Subcutaneous adipose tissue (tissue), 4 donors: ENCODE measurements around the gene HIPK2. TPM values are rescaled to one million over a fixed set of nuclear protein-coding genes. Genes with fewer than 3 reads are reported as not detected.

Source experiments
- total RNA-seq, 4 donors: library from RNA; depleted of rRNA; stranded (reverse); fragments of >200 nt; gene quantifications; one replicate each; pipeline ENCODE4 v1.1.0, GENCODE V29; 2016
- TF ChIP-seq, protein P1 (sequence below): fragments of 450-650 bp; IDR thresholded peaks from one replicate; pipeline ENCODE4 v1.5.1; 2016; ENCODE audit warnings: low read depth, mild to moderate bottlenecking, control low read depth, antibody characterized with exemption, moderate library complexity

HIPK2 gene
- total RNA-seq, 4 donors from 2014 or later: 30.4 to 89.8 (median 60.9) TPM

DNA sequence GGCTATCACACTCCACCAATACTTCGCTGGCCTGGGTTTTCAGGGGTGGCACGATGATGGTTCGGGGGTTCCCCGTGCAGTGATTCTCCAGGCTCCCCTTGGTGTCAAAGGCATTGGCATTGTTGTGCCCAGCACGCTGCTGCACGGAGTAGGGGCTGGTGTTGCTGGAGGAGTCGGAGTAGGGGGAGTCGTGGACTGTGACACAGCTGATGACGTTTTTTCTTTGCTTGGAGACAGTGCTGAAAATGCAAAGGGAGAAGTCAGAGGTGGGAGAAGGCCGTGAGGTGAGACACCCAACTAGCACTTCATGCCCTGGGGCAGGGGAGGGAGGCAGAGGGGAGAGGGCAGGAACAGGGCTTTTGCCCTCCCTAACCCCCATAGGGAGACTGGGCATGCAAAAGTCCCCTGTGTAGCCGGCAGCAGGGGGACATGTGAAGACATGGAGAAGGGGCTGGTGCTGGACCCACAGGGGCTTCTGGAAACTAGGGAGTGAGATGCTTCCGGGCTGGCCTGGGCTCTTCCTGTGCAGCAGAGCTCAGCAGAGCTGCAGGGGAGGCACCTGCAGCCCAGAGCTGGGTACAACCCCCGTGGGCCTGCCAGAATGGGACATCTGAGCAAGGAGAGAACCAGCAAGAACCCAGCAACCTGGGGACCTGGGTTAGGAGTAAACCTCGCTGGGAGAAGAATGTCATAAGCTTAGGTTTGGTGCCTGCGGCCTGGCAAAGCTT lies 193.8 kb downstream of the HIPK2 start:
- TF ChIP-seq, protein P1, sequence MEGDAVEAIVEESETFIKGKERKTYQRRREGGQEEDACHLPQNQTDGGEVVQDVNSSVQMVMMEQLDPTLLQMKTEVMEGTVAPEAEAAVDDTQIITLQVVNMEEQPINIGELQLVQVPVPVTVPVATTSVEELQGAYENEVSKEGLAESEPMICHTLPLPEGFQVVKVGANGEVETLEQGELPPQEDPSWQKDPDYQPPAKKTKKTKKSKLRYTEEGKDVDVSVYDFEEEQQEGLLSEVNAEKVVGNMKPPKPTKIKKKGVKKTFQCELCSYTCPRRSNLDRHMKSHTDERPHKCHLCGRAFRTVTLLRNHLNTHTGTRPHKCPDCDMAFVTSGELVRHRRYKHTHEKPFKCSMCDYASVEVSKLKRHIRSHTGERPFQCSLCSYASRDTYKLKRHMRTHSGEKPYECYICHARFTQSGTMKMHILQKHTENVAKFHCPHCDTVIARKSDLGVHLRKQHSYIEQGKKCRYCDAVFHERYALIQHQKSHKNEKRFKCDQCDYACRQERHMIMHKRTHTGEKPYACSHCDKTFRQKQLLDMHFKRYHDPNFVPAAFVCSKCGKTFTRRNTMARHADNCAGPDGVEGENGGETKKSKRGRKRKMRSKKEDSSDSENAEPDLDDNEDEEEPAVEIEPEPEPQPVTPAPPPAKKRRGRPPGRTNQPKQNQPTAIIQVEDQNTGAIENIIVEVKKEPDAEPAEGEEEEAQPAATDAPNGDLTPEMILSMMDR: no peak

DNA sequence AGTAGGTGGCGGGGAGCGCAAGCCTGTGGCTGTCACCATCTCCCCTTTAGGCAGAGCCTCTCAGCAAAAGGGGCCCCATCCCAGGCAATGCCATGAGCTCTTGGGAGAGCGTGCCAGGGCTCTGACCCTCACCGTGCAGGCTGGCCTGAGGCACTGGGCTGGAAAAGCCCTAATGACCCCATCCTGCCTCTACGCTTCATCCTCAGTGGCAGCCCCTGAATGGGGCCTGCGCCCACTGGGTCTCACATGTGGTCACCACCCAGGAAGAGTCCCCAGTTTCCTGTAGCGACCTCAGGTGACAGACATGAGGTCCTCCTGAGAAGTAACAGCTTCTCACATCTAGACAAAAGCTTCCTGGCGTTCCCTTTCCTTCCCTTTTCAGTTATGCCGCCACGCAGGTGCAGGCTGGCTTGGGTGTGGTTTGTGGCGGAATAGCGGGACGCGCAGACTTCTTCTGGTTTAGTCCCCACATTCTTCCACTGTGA lies 195.1 kb downstream of the HIPK2 start:
- TF ChIP-seq, protein P1: no peak

DNA sequence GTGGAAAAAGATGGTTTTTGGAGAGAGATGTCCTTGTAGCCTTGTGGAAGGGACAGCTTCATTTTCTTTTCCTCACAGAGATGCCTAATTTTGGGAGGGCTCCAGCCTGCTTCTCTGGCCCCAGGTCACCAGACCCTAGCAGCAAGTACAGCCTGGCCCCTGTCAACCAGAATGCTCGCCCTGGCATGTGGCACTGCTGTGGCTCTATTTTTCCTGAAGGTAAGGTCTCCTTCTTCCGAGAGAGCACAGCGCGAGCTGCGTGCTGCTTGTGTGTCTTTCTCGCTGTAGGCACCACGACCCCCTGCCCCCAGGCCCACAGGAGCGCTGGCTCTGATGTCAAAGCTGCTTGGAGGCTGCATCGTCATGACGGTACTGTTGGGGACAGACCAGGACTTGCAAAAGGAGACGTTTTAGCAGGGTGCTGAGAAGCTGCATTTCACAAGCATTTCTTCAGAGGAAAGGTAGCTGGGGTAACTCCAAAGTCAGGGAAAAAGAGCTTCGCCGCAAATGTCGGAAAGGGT lies 195.6 kb downstream of the HIPK2 start:
- TF ChIP-seq, protein P1: no peak

DNA sequence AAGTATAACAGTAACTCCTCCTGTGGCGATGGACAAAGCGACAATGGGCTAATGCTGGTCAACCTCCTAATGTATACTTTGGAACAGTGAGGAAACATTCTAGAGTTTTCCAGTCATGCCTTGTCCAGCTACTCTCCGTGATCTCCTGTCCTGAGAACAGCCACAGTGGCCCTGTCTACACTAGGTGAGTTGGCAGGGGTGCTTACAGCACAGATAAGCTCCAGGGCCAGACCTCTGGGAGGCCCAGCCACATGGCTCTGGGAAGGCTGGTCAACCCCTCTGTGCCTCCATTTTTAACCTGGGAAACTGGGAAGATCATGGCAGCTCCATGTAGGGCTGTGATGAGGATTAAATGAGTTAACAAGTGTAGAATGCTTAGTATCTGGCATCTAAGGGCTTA lies 197.4 kb downstream of the HIPK2 start:
- TF ChIP-seq, protein P1: no peak

DNA sequence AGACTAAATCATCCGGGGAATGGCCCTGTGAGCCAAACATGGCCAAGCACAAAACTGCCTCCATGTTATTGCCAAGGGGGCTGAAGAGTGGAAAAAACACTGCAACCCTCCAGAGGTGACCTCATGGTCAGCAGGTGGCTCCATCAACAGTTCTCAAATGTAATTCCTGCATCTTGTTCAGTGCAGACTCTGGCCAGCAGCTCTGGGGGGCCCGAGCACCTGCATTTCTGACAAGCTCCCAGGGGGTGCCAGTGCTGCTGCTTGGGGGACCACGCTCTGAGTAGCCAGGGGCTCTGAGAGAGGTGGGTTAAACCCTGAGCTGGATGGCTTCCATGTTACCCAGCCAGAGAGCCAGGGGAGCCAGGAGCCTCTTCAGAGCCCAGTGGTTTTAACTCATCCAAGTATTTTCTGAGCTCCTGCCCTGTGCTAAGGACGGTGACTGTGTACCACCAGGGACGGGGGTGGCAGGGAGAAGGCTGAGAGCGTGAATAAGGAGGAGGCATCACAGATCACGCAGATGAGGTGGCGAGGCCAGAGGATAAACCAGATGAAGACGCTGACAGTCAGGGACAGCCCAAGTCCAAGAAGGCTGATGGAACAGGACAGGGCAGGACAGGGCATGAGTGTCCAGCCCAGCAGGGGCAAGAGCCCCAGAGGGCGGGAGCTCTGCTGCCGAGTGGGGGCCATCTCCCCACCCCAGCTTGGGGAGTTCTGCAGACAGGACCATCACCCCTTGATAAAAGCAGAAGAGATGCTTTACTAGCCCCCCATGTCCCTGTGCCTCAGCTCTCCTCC lies 201.4 kb downstream of the HIPK2 start:
- TF ChIP-seq, protein P1: no peak

DNA sequence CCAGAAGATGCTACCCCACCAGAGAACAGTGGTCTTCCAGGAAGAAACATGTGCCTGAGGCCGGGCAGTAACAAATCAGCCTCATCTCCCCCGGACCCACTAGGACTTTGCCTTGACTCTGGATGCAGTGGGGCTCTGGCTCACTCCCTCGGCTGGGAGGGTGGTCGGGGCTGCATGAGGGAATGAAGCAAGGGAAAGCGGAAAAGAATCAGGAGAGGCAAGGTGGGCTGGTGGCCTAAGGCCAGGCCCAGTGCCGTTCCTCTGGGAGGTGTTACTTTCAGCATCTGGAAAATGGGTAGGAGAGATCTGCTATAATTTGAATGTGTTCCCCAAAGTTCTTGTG lies 202.5 kb downstream of the HIPK2 start:
- TF ChIP-seq, protein P1: no peak
